Measurements from ENCODE around the gene KIFBP.

DNA sequence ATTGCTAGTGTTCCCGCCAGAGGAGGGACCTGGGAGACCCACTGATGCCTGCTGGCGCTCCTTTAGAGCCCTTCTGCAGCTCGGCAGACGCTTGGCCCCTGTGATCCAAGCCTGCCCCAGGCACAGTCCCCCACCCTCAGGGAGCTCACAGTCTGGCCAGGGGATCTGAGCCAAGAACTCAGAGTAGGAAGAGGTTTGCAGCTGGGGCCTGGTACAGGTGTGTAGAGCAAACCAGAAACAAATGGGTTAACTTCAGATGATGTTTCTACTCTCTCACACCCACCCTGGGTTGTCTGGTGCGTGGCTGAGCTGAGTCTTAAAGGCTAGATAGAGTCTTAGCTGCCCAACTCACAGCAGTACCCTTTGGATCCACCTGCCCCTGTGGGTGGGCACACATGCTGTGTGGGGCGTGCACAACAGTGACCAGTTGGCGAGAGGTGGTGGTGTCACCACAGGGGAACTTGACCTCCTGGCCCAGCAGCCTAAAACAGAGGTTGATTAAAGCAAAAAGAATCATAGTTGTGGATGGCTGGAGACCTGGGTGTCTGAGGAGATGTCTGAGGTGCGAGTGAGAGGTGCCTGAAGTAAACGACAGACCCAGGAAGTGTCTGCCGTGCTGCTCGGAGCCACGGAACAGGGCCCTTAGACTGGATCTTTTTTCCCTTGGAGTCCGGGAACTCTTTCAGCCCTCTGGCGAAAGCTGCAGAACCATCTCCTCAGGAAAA, 68.1 kb downstream of the KIFBP start:
- TF ChIP-seq, protein P1, sequence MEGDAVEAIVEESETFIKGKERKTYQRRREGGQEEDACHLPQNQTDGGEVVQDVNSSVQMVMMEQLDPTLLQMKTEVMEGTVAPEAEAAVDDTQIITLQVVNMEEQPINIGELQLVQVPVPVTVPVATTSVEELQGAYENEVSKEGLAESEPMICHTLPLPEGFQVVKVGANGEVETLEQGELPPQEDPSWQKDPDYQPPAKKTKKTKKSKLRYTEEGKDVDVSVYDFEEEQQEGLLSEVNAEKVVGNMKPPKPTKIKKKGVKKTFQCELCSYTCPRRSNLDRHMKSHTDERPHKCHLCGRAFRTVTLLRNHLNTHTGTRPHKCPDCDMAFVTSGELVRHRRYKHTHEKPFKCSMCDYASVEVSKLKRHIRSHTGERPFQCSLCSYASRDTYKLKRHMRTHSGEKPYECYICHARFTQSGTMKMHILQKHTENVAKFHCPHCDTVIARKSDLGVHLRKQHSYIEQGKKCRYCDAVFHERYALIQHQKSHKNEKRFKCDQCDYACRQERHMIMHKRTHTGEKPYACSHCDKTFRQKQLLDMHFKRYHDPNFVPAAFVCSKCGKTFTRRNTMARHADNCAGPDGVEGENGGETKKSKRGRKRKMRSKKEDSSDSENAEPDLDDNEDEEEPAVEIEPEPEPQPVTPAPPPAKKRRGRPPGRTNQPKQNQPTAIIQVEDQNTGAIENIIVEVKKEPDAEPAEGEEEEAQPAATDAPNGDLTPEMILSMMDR (conservative IDR thresholded peaks at IDR 0.05 in 1 of 2, IDR thresholded peaks at IDR 0.05 in 1 of 2; ENCODE audit: low read depth in 1 of 2, low read length in 2 of 2): no peak
- no peak for TF ChIP-seq EZH2 (IDR thresholded peaks at IDR 0.05; ENCODE audit: low read length, missing control alignments)
